ENCODE measurements around the gene SIK3.

SIK3 gene

GRCh38 chr11:116927163-116927974 lies 170.9 kb downstream of the SIK3 start:
- DNase-seq = no peak

GRCh38 chr11:116925050-116925449 lies 173.2 kb downstream of the SIK3 start:
- no peak for DNase-seq

DNA sequence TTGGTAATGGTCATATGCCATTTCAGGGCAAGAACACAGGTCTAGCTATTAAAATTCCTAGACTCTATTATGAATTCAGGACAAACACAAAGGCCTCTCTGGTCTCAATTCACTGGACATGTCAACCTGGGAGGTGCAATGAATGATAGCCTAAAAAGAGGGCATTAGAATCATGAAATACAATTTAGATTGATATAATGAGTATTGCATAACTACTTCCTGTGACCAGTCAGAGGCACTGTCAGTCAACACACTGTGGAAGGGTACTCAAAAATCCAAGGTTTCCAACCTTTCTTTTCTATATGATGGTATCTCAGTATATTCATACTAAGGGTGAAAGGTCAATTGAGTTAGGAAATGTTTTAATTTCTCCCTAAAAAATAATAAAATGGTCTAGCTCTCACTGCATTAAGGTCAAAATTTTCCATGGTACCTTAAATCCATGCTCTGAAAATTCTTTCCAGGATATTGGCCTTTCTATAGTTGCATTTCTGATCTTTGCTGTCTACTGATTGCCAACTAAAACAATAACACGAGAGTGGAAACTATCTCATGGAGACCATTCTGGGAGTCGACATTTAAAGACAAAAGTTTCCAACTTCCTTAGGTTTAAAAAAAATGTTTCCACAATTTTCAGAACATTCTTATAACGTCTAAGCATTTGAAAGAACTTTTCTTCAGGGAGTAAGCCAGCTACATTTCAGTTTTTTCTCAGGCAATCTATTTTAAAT lies 179.1 kb downstream of the SIK3 start:
- DNase-seq = no peak

DNA sequence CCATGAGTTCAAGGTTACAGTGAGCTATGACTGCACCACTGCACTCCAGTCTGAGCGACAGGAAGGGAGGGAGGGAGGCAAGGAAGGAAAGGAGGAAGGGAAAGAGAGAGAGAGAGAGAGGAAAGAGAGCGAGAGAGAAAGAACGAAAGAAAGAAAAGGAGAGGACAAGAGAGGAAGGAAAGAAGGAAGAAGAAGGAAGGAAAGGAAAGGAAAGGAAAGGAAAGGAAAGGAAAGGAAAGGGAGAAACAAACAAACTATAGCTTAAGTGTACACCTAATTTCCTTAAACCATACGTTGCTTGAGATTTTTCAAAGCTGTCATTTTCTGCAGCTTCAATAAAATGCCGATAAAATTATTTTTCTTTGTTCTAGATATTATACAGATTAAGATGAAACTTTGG lies 180.6 kb downstream of the SIK3 start:
- no peak for DNase-seq

DNA sequence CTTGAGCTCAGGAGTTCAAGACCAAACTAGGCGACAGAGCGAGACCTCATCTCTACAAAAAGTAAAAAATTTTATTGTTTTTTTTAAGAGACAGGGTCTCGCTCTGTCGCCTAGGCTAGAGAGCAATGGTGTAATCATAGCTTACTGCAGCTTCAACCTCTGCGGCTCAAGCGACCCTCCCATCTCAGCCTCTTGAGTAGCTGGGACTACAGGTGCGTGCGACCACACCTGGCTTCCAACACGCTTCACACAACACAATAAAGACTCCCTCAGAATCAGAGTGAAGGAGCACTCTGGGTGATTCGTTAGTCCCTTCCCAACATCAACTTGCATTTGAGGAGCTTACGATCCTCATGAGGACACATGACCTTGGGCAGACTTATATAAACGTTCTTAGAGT lies 181.3 kb downstream of the SIK3 start:
- DNase-seq = no peak

GRCh38 chr11:116916052-116916451 lies 182.2 kb downstream of the SIK3 start:
- DNase-seq = no peak

DNA sequence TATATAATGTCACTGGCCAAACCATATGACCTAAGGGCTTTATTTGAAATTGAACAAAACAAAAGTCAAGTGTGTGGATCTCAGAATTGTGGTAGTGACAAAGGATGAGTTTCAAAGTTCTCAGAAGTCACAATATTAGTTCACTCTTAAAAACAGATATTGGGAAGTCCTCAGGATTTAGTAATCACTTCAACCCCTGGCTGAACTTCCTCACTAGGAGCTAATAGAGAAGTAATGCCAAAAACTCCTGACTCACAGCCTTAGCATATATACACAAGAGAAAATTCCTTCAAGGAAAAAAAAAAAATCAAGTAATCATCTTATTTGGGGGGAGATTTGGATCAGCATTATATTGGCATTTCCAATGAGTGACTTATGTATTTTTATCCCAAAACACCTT lies 185.2 kb downstream of the SIK3 start:
- no peak for DNase-seq

DNA sequence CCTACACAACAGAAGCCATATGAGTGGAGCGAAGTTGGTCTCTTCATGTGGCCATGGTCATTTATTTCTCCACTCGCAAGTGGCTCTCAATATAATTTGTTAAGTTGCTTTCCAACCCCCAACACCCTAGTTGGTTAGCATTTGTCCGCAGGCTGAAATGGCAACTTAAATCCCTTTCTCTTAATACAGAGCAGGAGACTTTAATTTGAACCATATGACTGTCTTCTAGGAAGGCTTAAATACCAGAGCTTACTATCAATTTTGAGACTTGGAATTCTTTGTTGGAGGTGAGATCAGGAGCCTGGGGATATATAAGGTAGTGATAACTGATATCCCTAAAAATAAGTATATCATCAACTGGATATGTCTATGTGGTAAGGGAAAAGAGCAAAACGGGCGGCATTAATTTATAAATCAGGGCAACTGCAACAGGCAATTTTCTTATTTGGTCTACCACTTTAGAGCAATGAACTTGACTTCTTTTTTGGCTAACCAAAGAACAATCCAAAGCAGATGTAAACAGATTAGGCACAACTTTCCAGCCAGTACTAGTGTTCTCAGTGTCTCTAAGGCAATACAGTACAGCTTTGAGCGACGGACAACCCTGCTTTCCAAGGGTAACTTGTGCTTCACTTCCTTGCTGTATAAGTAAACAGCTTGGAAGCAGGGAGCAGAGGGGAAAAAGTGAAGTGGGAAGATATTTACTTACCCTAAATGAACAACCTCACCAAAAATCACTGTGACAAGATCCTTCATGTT lies 186.1 kb downstream of the SIK3 start:
- DNase-seq = no peak

GRCh38 chr11:116910847-116911246 lies 187.4 kb downstream of the SIK3 start:
- no peak for DNase-seq

- DNase-seq = no peak
Measured at GRCh38 chr11:116910378-116910777, 187.8 kb downstream of the SIK3 start.

DNA sequence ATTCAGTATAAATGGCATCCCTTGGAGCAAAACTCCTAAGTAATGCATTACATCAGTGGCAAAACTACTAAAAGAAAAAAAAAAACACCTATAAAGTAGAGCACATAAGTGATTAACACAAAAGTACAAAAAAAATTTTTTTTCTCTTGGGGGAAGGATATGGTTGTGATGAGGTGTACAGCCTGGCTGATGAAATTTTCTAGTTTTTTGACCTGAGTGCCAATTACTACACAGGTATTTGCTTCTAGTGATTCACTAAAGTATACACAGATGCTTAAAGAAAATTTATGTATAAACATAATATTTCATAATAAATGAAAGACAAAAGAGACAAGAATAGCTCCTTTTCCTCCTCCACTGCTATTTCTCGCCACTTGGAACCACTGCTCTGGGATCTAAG lies 189.0 kb downstream of the SIK3 start:
- no peak for DNase-seq

DNA sequence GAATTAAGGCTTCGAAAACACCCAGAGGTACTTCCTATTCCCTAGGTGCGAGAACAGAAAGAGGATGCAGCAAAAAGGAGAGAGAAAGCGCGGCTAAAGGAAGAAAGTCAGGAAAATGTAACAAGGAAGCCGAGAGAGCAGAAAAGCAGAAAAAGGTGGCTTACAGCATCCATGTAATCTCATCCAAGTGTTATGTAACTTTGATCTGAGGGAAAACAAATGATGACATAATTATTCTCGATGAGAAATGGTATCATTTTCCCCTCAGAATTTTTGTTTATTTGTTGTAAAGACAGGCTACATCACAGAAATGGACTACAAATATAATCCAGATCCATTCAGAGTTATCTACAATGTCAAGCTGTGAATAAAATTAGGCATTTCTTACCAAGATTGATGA lies 191.7 kb downstream of the SIK3 start:
- DNase-seq = no peak

DNA sequence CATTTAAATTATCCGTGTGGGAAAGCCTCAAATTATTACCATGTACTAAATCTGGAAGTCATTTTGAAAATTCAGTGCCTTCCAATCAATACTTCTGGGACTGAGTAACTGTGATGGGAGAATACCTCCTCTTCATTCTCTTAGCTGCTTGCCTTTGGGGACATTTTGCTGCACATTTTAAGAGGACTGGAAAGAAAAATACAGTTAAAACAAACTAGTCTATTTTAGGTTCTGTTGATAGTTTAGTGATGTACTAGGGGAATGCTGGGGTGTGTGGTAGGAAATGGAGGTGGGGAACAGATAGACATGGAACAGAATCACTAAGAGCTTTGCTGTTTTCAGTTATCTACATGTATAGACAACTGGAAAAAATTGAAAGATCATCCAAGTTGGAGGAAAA lies 195.1 kb downstream of the SIK3 start:
- no peak for DNase-seq

- no peak for DNase-seq
Measured at GRCh38 chr11:116901964-116902688, 196.1 kb downstream of the SIK3 start.

GRCh38 chr11:116901211-116901610 lies 197.0 kb downstream of the SIK3 start:
- no peak for DNase-seq

GRCh38 chr11:116896211-116896610 lies 202.0 kb downstream of the SIK3 start:
- DNase-seq = no peak

DNA sequence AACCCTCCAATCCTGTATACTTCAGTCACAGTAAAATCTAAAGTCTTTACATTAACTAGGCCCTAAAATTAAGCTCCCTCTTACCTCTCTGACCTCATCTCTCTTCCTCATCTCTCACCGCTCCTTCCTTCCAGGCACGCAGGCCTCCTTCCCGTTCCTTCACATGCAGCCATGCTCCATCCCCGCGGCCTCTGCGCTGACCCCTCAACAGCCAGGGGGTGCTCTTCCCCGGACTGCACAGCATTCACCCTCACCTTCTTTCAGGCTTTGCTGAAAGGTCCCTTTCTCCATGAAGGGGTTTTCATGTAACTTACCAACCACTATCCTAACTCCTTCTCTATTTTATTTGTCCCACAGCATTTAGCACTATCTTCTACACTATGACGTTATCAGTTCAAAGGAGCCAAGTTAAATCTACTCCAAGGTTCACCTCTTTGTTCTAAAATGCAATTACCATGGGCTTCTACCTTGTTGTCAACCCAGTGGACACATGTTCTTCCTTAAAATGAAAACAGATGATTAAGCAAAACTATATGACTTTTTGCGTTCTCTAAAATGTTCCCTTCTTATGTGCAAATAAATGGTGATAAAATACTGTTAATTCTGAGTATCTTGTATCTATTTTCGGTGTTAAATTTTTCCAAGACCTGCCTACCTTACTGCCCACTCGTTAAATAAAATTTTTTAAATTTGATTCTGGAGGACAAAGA lies 203.0 kb downstream of the SIK3 start:
- DNase-seq = no peak

- DNase-seq = no peak
Measured at GRCh38 chr11:116893906-116894305, 204.3 kb downstream of the SIK3 start.

- no peak for DNase-seq
Measured at GRCh38 chr11:116893437-116893836, 204.8 kb downstream of the SIK3 start.

DNA sequence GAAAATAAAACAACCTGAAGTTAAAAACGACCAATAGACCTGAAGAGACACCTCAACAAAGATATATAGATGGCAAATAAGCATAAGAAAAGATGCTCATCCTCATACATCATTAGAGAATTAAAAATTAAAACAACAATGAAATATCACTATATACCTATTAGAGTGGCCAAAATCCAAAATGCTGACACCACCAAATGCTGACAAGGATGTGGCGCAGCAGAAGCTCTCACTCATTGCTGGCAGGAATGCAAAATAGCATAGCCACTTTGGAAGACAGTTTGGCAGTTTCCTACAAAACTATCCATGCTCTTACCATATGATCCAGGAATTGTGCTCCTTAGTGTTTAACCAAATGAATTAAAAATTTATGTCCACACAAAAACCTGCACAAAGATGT lies 205.9 kb downstream of the SIK3 start:
- no peak for DNase-seq

GRCh38 chr11:116891746-116892145 lies 206.5 kb downstream of the SIK3 start:
- no peak for DNase-seq

GRCh38 chr11:116890607-116891006 lies 207.6 kb downstream of the SIK3 start:
- DNase-seq = no peak

Measured in NCI-H1930 (cell line).